ES-I3 (cell line): ENCODE results near the gene SH3TC1.

ENCODE experiments used
- H3K36me3 ChIP-seq: 2 replicates; pipeline ENCODE4 v1.6.1; 2013; ENCODE audit warnings: mild to moderate bottlenecking, low read length, control low read depth, moderate library complexity; ENCODE audit not compliant: insufficient read depth
- H3K4me1 ChIP-seq: 2 replicates; pipeline ENCODE4 v1.6.1; 2013; ENCODE audit warnings: mild to moderate bottlenecking, control low read depth, low read length; ENCODE audit not compliant: insufficient read depth
- H3K9ac ChIP-seq: 2 replicates; pipeline ENCODE4 v1.6.1; 2013; ENCODE audit warnings: low read depth, mild to moderate bottlenecking, low read length, moderate library complexity
- H3K9me3 ChIP-seq: 2 replicates; pipeline ENCODE4 v1.6.1; 2013; ENCODE audit warnings: mild to moderate bottlenecking, low read length, moderate library complexity; ENCODE audit not compliant: control insufficient read depth, insufficient read depth

SH3TC1 gene

DNA sequence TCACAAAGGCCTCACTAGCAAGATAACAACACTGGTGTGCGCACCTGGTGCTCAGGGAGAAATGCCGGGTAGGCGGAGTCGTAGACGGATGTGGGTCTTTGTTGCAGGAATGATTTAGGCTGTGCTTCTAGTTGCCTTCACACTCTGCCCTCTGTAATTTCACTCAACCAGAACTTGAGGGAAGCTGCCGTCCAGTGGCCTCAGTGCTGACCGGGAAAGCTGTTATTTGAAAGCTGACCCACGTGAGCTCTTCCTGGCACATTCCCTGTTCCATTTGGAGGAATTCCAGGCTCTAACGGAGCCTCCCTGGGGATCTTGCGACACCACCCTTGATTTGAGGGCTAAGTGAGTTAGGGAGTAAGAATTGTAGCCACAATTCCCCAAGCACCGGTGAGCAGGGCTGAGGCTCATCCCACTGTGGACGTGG, 15.9 kb downstream of the SH3TC1 start:
- H3K4me1 ChIP-seq, result peaks cover 3% of the 10 kb centered on the region; the same call in 1 of the 2 replicates
- H3K9me3 ChIP-seq, result no peaks in the 10 kb centered on the region
- no peaks in the 10 kb centered on the region for H3K36me3 ChIP-seq
- no peak overlapping the region for H3K9ac ChIP-seq

DNA sequence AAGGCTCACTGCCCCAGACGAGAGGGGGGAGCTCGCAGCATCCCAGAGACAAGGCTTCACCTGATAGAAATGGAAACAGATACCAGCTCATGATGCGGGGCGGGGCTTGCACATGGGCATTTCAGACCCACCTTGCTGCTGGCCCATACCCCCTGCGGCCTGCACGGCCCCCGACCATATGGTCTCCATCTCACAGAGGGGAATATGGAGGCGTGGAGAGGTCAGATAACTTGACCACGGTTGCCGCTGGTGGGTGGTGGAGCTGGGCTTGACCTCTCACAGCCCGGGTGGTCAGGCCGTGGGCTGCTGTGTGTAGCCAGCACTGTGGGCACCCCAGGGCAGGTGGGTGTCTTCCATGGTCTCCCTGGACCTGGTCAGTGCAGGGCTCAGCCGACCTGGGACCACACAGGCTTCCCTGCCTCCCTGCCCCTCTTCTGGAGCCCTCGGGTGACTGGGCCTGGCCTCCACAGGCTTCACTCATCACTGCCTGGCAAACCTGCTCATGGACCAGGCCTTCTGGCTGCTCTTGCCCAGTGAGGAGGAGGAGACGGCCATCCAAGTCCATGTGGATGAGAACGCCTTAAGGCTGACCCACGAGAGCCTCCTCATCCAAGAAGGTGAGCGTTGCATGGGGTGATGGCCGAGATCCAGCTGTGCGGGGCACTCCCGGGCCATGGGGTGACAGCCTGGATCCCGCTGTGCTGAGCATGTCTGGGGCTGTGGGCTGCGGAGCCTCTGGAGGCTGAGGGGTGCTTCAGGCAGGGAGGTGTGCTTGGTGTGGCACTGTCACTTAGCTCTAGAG, 16.8 kb downstream of the SH3TC1 start:
- Histone ChIP-seq H3K4me1 (peaks cover 3% of the 10 kb centered on the region; the same call in 1 of the 2 replicates), H3K9me3 (no peaks in the 10 kb centered on the region), H3K9ac (no peak overlapping the region), H3K36me3 (no peaks in the 10 kb centered on the region)

DNA sequence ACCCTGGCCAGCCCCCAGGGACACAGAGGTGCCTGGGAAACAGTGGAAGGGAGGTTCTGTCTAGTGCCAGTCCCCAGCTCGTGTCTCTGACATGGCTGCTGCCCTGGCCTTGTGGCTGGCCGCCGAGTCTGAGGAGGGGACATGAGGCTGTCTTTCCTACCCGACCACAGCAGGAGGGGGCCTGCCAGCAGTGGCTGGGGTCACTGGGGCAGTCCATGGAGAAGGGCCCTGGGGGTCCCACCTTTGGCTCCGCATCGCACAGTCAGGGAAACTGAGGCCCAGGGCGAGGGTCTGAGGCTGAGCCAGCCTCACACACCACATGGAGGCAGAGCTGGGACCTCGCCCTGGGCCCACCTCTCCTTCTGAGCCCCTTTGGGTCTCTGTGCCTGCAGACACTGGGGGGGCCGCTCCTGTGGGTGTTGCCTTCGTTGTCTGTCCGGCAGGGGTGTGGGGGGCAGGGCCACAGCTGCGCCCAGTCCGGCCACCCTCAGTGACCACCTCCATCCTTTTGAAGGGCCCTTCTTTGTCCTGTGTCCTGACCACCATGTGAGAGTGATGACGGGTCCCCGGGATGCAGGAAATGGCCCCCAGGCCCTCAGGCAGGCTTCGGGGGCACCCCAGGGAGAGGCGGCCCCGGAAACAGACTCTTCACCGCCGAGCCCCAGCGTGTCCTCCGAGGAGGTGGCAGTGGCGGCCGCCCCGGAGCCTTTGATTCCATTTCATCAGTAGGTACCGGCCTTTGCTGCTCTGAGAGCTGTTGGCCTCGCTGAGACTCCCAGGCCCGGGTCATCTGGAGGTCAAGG, 17.6 kb downstream of the SH3TC1 start:
- Histone ChIP-seq H3K9me3 (no peaks in the 10 kb centered on the region), H3K4me1 (peaks cover under 1% of the 10 kb centered on the region; the same call in 1 of the 2 replicates), H3K9ac (no peak overlapping the region), H3K36me3 (no peaks in the 10 kb centered on the region)

DNA sequence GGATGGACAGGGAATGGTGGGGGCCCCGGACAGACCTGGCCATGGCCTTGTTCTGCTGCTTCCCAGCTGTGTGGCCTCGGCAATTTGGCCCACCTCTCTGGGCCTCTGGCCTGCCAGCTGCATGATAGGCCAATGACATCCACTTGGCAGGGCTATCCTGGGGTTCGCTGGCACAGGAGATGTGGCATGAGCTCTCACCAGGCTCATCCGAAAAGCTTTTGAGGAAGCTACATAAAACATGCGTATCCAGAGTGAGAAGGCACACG, 18.1 kb downstream of the SH3TC1 start:
- Histone ChIP-seq H3K4me1 (no peaks in the 10 kb centered on the region; the same call in 1 of the 2 replicates), H3K36me3 (no peaks in the 10 kb centered on the region), H3K9me3 (no peaks in the 10 kb centered on the region), H3K9ac (no peak overlapping the region)

DNA sequence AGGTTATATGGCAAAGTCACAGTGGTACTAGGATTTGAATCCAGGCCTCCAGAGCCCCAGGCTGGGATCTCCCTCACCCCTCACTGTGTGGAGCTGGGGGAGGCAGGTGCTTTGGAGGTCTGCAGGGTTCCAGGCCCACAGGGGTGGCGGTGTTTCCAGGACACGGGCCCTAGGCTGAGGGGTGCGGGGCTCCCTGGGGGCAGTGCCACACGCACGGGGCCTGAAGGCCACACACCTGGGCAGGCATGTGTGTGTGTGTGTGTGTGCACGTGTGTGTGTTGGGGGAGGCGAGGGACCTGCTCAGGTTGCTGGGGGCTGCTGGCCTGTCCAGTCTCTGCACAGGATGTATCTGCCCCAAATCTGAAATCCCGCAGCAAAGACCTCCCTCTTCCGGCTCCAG, 18.8 kb downstream of the SH3TC1 start:
- H3K4me1 ChIP-seq, result no peaks in the 10 kb centered on the region
- no peak overlapping the region for H3K9ac ChIP-seq
- no peaks in the 10 kb centered on the region for H3K36me3 ChIP-seq
- H3K9me3 ChIP-seq, result no peaks in the 10 kb centered on the region

DNA sequence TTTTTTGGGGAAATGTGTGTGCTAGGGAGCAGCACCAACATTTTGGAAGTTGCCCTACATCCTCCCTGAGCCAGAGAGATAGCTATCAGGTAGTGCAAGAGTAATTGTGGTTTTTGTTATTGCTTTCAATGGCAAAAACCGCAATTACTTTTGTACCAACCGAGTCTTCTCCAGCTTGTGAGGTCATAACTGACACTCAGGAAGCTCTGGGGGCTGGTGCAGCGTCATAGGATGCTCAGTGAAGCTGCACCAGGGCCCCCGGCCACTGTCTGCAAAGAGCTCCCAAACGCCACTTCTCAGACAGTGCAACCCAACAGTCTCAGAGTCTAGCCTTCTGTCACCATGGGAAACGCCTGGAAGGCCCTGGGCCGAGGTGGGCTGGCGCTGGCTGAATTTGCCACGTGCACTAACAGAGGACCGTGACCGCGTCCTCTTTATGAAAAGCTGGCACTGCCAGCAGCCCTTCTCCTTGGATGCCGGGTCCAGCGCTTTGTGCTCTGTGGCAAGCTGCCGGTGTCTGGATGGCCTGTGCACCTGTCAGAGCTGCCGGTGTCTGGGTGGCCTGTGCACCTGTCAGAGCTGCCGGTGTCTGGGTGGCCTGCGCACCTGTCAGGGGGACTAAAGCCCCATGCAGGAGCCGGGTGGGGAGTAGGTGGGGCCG, 19.4 kb downstream of the SH3TC1 start:
- Histone ChIP-seq H3K9ac (no peak overlapping the region), H3K9me3 (no peaks in the 10 kb centered on the region), H3K4me1 (no peaks in the 10 kb centered on the region), H3K36me3 (no peaks in the 10 kb centered on the region)

DNA sequence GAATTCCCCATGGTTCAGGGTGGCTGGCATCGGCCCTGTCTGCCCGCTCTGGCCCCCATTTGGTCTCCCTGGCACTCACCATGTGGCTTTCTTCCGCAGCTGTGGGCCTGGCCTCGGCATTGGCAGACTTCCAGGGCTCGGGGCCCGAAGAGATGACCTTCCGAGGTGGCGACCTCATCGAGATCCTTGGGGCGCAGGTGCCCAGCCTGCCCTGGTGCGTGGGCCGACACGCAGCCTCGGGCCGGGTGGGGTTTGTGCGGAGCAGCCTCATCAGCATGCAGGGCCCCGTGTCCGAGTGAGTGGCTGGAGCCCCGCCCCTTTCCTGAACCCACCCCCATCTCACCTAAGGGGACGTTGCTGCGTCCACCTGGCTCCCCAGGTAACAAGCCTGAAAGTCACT, 20.1 kb downstream of the SH3TC1 start:
- no peaks in the 10 kb centered on the region for H3K36me3 ChIP-seq
- no peak overlapping the region for H3K9ac ChIP-seq
- no peaks in the 10 kb centered on the region for H3K4me1 ChIP-seq
- H3K9me3 ChIP-seq, result no peaks in the 10 kb centered on the region

DNA sequence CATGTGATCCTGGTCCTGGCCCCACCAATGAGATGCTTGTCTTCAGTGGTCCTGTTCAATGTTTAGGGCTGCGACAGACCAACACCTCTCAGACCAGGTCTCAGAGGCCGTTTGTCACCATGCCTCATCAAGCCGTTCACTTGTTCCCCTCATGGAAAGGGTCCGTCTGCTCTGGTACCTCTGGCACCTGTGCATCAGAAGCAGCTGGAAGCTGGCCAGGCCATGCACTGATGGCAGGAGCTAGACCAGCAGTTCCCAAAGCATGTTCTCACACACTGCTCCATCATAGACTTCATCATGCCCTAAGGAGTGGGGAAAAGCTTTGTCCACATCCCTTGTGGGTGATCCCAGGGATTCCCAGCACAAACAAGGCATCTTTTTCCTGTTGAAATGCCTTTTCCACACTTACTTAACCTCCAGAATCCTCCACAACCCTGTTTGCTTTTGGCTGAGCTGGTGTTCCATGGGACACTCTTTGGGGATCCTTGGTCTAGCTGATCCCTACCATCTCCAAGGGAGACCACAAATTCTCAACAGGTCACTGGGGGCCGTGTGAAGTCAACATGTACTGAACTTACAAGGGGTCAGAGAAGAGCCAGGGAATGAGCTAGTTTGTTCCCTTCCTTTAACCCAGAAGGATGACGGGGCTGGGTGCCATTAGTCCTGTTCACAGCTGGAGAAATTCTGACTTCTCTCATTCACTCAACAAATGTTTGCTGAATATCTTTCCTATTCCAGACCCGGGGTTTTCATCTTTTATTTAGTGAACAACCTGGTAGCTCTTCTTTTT, 21.8 kb downstream of the SH3TC1 start:
- H3K9ac ChIP-seq, result no peak overlapping the region
- no peaks in the 10 kb centered on the region for H3K36me3 ChIP-seq
- H3K4me1 ChIP-seq, result peaks cover 8% of the 10 kb centered on the region
- no peaks in the 10 kb centered on the region for H3K9me3 ChIP-seq

DNA sequence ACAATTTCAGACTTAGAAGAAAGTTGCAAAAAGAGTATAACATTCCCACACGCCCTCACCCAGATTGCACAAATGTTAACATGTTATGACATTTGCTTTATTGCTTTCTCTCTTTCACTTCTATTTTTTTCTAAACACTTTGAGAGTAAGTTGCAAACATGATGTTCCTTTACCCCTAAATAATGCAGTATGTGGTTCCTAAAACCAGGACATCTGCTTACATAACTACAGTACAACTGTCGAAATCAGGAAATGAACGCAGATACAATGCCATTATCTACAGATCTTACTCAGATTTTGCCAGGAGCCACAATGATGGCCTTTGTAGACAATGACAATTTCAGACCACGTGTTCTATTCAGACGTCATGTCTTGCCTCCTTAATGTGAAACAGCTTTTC, 22.4 kb downstream of the SH3TC1 start:
- Histone ChIP-seq H3K36me3 (no peaks in the 10 kb centered on the region), H3K4me1 (peaks cover 13% of the 10 kb centered on the region), H3K9ac (no peak overlapping the region), H3K9me3 (no peaks in the 10 kb centered on the region)

DNA sequence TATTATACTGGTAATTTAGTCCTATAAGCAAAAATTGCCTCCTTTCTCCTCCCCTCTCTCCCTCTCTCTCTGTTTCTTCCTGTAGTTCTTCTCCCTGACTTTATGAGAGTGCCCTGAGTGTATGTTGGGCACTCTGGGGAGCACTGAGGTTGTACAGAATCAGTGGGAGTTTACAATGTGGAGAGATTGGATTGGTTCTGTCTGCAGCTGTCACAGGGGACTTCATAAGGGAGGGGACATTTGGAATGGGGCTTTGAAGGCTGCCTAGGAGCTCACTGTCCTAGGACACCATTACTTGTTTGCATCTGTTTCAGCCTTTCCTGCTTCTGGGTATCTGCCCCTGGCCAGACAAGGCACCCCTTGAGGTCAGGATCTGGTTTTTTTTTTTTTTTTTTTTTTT, 22.9 kb downstream of the SH3TC1 start:
- Histone ChIP-seq H3K9ac (no peak overlapping the region), H3K4me1 (peaks cover 15% of the 10 kb centered on the region), H3K9me3 (no peaks in the 10 kb centered on the region), H3K36me3 (no peaks in the 10 kb centered on the region)

DNA sequence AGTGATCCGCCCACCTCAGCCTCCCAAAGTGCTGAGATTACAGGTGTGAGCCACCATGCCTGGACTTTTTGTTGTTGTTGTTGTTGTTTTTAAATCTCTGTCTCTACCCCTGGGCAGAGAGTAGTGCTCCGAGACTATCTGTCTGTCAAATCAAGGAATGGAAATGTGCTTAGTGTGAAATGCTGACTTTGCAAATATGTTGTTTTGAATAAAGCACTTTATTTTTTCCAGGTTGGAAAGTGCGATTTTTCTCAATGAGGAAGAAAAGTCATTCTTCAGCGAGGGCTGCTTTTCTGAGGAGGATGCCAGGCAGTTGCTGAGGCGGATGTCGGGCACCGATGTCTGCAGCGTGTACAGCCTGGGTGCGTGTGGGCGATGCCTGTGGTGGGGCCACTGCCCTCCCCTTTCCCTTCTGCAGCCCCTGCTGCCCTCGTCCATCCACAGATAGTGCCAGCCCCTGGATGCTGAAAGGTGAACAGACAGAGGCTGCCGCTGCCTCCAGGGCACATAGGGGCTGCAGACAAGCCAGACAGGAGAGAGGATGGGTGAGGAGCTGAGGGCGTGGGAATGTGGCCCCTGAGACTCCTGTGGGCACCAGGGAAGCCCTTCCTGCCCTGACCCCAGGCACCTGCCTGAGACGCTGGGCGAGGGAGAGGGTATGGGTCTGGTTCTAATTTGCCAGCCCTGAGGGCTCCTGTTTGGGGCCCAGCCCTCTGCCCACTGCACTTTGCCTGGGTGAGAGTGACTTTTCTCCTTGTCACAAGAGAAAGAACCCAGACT, 23.7 kb downstream of the SH3TC1 start:
- peaks cover 15% of the 10 kb centered on the region for H3K4me1 ChIP-seq
- H3K36me3 ChIP-seq, result no peaks in the 10 kb centered on the region
- H3K9me3 ChIP-seq, result no peaks in the 10 kb centered on the region

DNA sequence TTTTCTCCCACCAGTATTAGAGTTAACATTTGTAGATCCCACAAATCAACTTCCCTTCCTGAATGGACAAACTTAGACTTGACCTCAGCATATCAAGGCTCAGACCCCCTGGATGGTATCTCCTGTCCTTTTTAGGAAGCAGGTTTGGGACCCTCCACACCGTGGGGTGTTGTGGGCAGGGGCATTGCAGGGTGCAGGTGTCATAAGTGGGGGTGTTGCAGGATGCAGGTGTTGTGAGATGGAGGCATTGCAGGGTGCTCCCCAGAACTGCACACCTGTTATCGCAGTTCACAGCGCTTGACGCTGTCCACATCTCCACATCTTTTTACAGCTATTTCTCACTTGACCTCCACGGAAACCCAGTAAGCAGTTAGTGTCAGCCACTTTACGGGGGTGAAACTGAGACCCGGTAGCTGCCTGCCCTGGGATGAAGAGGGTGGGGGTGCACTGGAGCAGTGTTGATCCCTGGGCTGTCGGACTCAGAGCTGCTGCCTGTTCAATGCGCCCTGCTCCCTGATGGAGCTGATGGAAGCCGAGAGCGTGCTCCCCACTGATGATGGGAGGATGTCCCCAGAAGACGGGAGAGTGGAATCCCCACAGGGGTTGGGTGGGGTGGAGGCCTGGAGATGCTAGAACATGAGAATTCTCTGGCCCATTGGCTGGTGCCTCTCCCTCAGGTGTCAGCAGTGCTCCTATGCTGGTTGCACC, 25.3 kb downstream of the SH3TC1 start:
- H3K9ac ChIP-seq, result no peak overlapping the region
- H3K9me3 ChIP-seq, result no peaks in the 10 kb centered on the region
- no peaks in the 10 kb centered on the region for H3K36me3 ChIP-seq
- H3K4me1 ChIP-seq, result peaks cover 15% of the 10 kb centered on the region

More for the DNA sequence above, 23.7 kb downstream of the SH3TC1 start:
- H3K9ac ChIP-seq, result no peak overlapping the region

DNA sequence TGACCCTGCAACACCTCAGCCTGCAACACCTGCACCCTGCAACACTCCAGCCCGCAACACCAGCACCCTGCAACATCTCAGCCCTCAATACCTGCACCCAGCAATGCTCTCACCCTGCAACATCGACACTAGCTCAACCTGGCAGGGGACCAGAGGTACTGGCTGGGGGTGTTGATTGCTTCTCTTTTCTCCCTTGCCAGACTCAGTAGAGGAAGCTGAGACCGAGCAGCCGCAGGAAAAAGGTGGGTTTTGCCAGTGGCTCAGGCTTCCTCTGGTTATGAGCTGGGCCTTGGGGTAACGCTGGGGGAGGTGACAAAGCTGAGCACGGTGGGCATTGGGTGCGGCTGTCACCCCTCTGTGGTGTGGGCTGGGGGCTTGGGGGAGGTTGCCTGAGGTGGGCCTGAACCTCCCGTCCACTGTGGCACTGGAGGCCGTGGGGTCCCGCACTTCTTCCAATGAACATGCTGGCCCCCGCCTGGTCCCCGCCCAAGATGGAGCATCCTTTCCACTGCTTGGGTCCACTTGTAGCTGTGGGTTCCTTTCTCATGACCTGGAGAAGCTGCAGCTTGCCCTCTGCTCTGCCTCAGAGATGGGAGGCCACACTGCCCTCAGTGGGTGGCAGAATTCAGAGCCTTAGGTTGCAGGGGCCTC, 26.0 kb downstream of the SH3TC1 start:
- Histone ChIP-seq H3K9ac (no peak overlapping the region), H3K4me1 (peaks cover 15% of the 10 kb centered on the region), H3K9me3 (no peaks in the 10 kb centered on the region), H3K36me3 (no peaks in the 10 kb centered on the region)
